Activated naive CD8-positive, alpha-beta T cell treated with anti-CD3 and anti-CD28 coated beads, Interleukin-2, amount 10 ng/mL, durations not matched to agents 7 days and 5 days (primary cell): ENCODE results near the gene LEP. TPM values are rescaled to one million over a fixed set of nuclear protein-coding genes. Genes with fewer than 3 reads are reported as not detected.
"Not testable (repeated sequence)": the region's sequence is repeated elsewhere in the genome, so short reads cannot be mapped to it uniquely, and the experiment has no call there.

Source experiments
- ATAC-seq: fragments of 150-1000 bp; cut with Tn5 transposase; one replicate; pipeline ENCODE4 v1.10.0; 2021; ENCODE audit warnings: low read depth, moderate library complexity
- POLR2A ChIA-PET: fragments of 350-600 bp; sonication (Branson Sonifier 250); formaldehyde crosslinking; loops from one replicate; lab custom pipeline; 2021; ENCODE audit warnings: antibody characterized with exemption; lab: Charles Lee
- DNase-seq: peaks from one replicate; pipeline ENCODE4 v3.0.0; 2021
- H3K27ac Mint-ChIP-seq: one replicate; pipeline ENCODE4 v1.8.0; 2022; ENCODE audit warnings: mild to moderate bottlenecking, mixed read lengths
- H3K27me3 Mint-ChIP-seq: one replicate; pipeline ENCODE4 v1.8.0; 2022; ENCODE audit warnings: mild to moderate bottlenecking, moderate library complexity, mixed read lengths
- H3K36me3 Mint-ChIP-seq: one replicate; pipeline ENCODE4 v1.8.0; 2021; ENCODE audit warnings: mild to moderate bottlenecking, mixed read lengths
- H3K4me1 Mint-ChIP-seq: one replicate; pipeline ENCODE4 v1.8.0; 2021; ENCODE audit warnings: mixed read lengths
- H3K4me3 Mint-ChIP-seq: one replicate; pipeline ENCODE4 v1.8.0; 2022; ENCODE audit warnings: mild to moderate bottlenecking, moderate library complexity, mixed read lengths
- H3K9me3 Mint-ChIP-seq: one replicate; pipeline ENCODE4 v1.8.0; 2021; ENCODE audit warnings: mixed read lengths
- total RNA-seq, 2 experiments: library from RNA; stranded (reverse); gene quantifications; one replicate each; pipeline ENCODE4 v1.2.3, GENCODE V29; 2021

Gene LEP
- total RNA-seq, 2 experiments from 2014 or later, result not detected

- Mint-ChIP-seq H3K36me3 (peaks cover 8% of the 10 kb centered on the region), H3K9me3 (peaks cover 15% of the 10 kb centered on the region), H3K4me1 (peaks cover 3% of the 10 kb centered on the region), H3K4me3 (no peak overlapping the region), H3K27ac (no peak overlapping the region), H3K27me3 (peaks cover 7% of the 10 kb centered on the region)
- POLR2A ChIA-PET, result no interaction called here
- DNase-seq, result no peak
- ATAC-seq, result no peak
These were observed 37.3 kb downstream of the LEP start for GRCh38 chr7:128278366-128278765.

DNA sequence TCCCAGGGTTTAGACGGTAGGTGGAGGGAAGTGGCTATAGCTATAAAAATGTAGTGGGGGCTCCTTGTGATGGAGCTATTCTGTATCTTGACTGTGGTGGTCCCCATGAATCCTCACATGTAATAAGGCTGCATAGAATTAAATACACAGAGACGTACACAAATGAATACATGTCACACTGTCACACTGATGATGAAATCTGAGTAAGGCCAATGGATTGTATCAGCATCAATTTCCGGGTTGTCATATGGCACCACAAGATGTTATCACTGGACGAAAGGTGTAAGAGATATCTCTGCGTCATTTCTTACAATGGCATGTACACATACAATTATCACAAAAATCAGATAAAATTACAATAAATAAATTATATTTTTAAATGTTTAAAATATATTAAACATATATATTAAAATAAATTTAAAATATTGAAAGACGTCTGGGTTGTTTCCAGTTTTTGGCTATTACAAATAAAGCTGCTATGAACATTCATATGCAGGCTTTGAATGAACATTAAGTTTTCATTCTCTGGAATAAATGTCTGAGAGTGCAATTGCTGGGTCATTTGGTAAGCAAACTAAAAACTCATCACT lies 38.1 kb downstream of the LEP start:
- DNase-seq (no peak), ATAC-seq (no peak)
- Mint-ChIP-seq H3K27me3 (peaks cover 5% of the 10 kb centered on the region), H3K9me3 (peaks cover 15% of the 10 kb centered on the region), H3K4me1 (peaks cover 3% of the 10 kb centered on the region), H3K4me3 (no peak overlapping the region), H3K27ac (no peak overlapping the region), H3K36me3 (peaks cover 8% of the 10 kb centered on the region)
- POLR2A ChIA-PET, result no interaction called here

DNA sequence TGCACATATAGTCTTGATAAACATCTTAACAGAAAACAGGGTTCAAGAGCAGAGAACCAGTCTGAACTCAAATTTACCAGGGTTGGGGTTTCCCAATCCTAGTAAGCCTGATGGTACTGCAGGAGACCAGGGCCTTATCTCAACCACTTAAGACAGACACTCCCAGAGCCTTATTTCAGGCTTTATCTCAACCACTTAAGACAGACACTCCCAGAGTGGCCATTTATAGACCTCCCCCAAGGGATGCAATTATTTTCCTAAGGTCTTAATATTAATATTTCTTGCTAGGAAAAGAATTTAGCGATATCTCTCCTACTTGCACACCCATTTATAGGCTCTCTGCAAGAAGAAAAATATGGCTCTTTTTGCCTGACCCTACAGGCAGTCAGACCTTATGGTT lies 39.4 kb downstream of the LEP start:
- ATAC-seq, H3K4me1 Mint-ChIP-seq, H3K36me3 Mint-ChIP-seq, H3K27ac Mint-ChIP-seq, POLR2A ChIA-PET, H3K4me3 Mint-ChIP-seq, H3K27me3 Mint-ChIP-seq, DNase-seq: not testable (repeated sequence)
- peaks cover 15% of the 10 kb centered on the region for H3K9me3 Mint-ChIP-seq

DNA sequence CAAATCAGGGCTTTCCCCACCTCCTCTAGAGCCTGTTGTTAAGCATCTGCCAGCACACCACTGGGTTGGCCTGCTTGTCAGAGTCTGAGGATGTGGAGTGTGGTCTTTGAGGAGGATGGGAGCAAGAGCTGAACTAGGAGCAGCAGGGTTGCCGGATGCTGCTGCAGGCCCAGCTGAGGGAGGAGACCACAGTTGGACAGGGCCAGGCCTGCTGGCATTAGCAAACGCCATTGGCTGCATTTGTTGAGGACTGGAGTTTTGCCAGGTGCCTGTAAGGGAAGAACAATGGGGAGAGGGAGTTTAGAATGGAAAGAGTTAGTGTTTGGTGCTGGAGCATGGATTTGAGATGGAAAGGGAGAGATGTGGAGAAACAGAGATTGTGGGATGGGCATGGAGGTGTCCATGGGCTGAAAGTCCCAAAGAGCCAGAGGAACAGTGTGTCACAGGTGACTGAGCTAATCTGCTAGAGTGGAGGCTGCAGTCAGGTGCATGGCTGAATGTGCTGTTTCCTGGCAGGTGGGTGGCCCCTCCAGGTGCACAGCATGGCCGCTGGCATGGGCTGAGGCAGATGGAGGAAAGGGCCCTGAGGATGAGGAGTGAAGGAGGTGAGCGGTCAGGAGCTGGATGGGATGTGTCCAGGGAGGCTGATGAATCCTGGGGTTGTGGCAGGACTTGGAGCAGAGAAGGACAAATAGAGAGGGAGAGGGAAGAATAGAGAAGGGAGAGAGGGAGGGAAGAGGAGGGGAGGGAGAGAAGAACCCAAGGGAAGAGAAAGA lies 40.7 kb downstream of the LEP start:
- ATAC-seq, result no peak
- H3K4me1 Mint-ChIP-seq, result no peaks in the 10 kb centered on the region
- H3K27me3 Mint-ChIP-seq, result peaks cover 2% of the 10 kb centered on the region
- H3K27ac Mint-ChIP-seq, result no peak overlapping the region
- no peak for DNase-seq
- H3K9me3 Mint-ChIP-seq, result peaks cover 15% of the 10 kb centered on the region
- POLR2A ChIA-PET, result no interaction called here
- H3K4me3 Mint-ChIP-seq, result no peak overlapping the region
- peaks cover 10% of the 10 kb centered on the region for H3K36me3 Mint-ChIP-seq

GRCh38 chr7:128284102-128284501 lies 43.0 kb downstream of the LEP start:
- H3K9me3 Mint-ChIP-seq, result peaks cover 12% of the 10 kb centered on the region
- POLR2A ChIA-PET, result no interaction called here

GRCh38 chr7:128287556-128287955 lies 46.5 kb downstream of the LEP start:
- Mint-ChIP-seq H3K27me3 (no peaks in the 10 kb centered on the region), H3K4me3 (no peak overlapping the region), H3K9me3 (no peaks in the 10 kb centered on the region), H3K4me1 (no peaks in the 10 kb centered on the region), H3K36me3 (peaks cover 13% of the 10 kb centered on the region), H3K27ac (no peak overlapping the region)
- ATAC-seq (no peak), DNase-seq (no peak)
- POLR2A ChIA-PET, result no interaction called here

More at GRCh38 chr7:128284102-128284501, 43.0 kb downstream of the LEP start:
- peaks cover 2% of the 10 kb centered on the region for H3K27me3 Mint-ChIP-seq
- no peaks in the 10 kb centered on the region for H3K4me1 Mint-ChIP-seq
- no peak overlapping the region for H3K4me3 Mint-ChIP-seq
- DNase-seq, result no peak
- peaks cover 10% of the 10 kb centered on the region for H3K36me3 Mint-ChIP-seq
- H3K27ac Mint-ChIP-seq, result no peak overlapping the region
- ATAC-seq, result no peak

DNA sequence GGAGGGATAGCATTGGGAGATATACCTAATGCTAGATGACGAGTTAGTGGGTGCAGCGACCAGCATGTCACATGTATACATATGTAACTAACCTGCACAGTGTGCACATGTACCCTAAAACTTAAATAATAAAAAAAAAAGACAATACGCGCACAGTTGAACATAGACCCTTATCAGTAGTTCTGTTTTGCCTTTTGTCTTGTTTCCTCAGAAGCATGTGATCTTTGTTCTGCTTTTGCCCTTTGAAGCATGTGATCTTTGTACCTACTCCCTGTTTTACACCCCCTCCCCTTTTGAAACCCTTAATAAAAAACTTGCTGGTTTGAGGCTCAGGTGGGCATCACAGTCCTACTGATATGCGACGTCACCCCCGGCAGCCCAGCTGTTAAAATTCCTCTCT lies 56.9 kb downstream of the LEP start:
- H3K27me3 Mint-ChIP-seq, H3K4me1 Mint-ChIP-seq, H3K36me3 Mint-ChIP-seq, POLR2A ChIA-PET, ATAC-seq, DNase-seq, H3K4me3 Mint-ChIP-seq, H3K27ac Mint-ChIP-seq, H3K9me3 Mint-ChIP-seq: not testable (repeated sequence)

DNA sequence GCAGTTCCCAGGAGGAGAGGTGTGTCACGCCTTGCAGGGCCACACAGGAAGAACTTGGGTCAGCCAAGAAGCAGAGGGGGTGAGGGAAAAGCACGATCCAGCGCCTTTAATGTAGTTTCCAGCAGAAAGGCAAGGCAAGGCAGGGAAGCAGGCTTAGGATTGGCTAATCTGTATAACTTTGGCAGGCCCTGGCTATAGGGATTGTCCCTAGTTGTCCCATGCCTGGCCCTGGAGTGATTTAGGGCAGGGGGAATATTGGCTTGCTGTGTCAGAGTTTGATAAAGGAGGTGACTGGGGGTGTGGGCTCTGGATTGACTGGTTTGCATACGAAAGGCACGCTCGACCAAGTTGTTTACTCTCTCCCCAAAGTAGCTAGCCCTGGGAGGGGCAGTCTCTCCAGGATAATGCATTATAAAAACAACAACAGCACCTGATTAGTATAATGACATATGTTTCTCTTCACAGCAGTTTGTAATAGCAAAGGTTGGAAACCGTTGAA lies 58.1 kb downstream of the LEP start:
- no peak for ATAC-seq
- H3K4me3 Mint-ChIP-seq, result no peak overlapping the region
- H3K4me1 Mint-ChIP-seq, result no peaks in the 10 kb centered on the region
- POLR2A ChIA-PET, result no interaction called here
- no peaks in the 10 kb centered on the region for H3K9me3 Mint-ChIP-seq
- no peaks in the 10 kb centered on the region for H3K27me3 Mint-ChIP-seq
- no peak for DNase-seq
- peaks cover 6% of the 10 kb centered on the region for H3K36me3 Mint-ChIP-seq
- H3K27ac Mint-ChIP-seq, result no peak overlapping the region

DNA sequence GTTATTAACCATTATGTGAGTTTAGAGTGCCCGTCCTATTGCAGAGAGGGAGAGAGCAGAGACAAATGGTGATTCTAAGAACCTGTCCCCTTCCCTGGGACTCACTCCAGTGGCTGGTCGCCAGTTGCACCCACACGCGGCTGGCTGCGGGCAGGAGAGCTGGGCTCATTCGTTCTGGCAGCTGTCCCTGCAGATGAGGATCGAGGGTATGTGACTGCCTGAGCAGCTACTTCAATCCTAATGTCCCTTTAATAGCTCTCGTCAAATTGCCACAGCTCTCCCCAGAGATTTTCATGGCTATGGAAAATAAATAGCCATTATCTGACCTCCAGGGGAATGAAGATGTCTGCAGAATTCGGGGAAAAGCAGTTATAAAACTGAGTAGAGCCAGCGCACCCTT lies 61.1 kb downstream of the LEP start:
- Mint-ChIP-seq H3K4me1 (peaks cover 2% of the 10 kb centered on the region), H3K36me3 (peaks cover 22% of the 10 kb centered on the region), H3K9me3 (no peaks in the 10 kb centered on the region), H3K27ac (no peak overlapping the region), H3K27me3 (no peaks in the 10 kb centered on the region), H3K4me3 (no peak overlapping the region)
- DNase-seq (no peak), ATAC-seq (no peak)
- POLR2A ChIA-PET, result no interaction called here

DNA sequence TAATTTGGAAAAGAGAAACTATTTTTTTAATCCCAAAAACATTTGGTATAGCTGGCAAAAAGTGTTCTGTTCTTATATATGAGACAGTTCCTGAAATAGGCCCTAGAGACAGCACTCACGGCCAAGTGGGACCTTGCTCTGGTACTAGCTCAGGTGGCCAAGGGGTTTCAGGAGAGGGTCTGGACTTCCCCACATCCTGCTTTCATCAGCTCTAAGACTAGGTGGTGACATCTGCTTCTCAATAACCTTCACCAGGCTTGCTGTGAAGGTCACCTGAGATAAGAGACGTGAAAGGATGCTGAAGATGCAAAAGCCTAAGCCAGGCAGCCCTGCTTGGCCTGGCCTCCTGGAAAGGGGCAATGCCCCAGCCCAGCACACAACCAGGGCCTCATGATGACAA lies 62.1 kb downstream of the LEP start:
- H3K27ac Mint-ChIP-seq, result no peak overlapping the region
- H3K4me1 Mint-ChIP-seq, result peaks cover 2% of the 10 kb centered on the region
- ATAC-seq (no peak), DNase-seq (no peak)
- peaks cover 21% of the 10 kb centered on the region for H3K36me3 Mint-ChIP-seq
- POLR2A ChIA-PET, result no interaction called here
- no peak overlapping the region for H3K4me3 Mint-ChIP-seq
- H3K27me3 Mint-ChIP-seq, result no peaks in the 10 kb centered on the region
- no peaks in the 10 kb centered on the region for H3K9me3 Mint-ChIP-seq

DNA sequence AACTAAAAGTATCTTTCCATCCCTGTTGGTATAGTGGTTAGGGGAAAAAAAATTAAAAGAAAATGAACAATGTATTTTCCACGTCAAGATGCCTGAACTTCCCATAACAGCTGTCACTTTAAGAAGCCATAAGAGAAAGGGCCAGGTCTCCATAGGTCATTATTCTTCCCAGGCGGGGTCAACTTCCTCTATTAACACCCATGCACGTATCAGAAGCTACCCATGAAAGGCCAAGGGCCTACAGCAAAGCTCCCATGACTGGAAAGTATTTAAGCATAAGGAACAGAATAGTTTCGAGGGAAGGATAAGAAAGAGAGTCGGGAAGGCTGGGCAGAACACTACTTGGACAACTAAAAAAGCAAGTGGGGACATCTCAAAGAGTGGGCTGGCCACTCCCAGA lies 62.6 kb downstream of the LEP start:
- Mint-ChIP-seq H3K36me3 (peaks cover 19% of the 10 kb centered on the region), H3K4me1 (peaks cover 2% of the 10 kb centered on the region), H3K27ac (no peak overlapping the region), H3K4me3 (no peak overlapping the region), H3K27me3 (no peaks in the 10 kb centered on the region), H3K9me3 (no peaks in the 10 kb centered on the region)
- ATAC-seq, result no peak
- no peak for DNase-seq
- POLR2A ChIA-PET, result no interaction called here

DNA sequence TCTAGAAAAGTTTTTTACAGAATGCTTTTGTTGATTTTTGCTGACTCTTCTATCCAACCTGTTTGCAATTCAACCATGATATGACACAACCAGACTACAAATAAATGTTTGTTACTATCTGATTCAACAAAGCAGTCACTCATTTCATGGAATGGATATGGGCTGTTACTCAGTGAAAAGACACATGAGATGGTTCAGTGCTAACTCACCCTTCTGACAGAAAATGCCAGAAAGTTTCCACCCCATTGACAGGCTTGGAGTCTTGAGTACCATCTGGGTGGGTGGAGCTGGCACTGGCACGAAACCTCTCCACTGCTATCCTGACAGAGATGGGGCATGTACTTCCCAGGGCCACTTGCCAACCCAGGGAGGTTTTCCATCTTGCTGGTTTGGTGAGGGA lies 63.1 kb downstream of the LEP start:
- Mint-ChIP-seq H3K36me3 (peaks cover 21% of the 10 kb centered on the region), H3K9me3 (no peaks in the 10 kb centered on the region), H3K27me3 (no peaks in the 10 kb centered on the region), H3K4me3 (no peak overlapping the region), H3K27ac (no peak overlapping the region), H3K4me1 (peaks cover 2% of the 10 kb centered on the region)
- DNase-seq, result no peak
- no peak for ATAC-seq
- POLR2A ChIA-PET, result no interaction called here

DNA sequence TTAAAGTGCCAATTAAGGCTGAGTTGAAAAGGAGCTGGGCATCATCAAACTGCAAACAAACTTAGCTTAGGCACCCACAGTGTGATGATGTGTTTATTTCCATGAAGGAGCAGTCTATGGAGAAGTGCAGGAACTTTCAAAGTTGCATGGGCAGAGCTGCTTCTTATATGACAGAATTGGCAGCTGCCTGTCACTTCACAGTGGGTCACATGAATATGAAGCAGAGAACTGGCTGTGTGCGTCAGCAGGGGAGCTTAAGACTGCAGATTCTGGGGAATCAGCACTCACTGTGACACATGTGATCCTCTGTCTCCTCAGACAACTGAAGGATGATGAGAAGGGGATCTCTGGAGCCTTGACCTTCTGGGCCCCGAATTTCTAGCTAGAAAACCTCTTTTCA lies 66.0 kb downstream of the LEP start:
- no peak overlapping the region for H3K4me3 Mint-ChIP-seq
- H3K36me3 Mint-ChIP-seq, result peaks cover 29% of the 10 kb centered on the region

More for the DNA sequence above, 66.0 kb downstream of the LEP start:
- Mint-ChIP-seq H3K27ac (no peak overlapping the region), H3K27me3 (no peaks in the 10 kb centered on the region), H3K9me3 (no peaks in the 10 kb centered on the region), H3K4me1 (peaks cover 2% of the 10 kb centered on the region)
- DNase-seq, result no peak
- ATAC-seq, result no peak
- POLR2A ChIA-PET, result interaction anchor here (1.4 kb wide), 1 partner anchor 14 kb away, joined by 3 read pairs; no protein-coding TSS in a partner anchor
